Astrocyte of the cerebellum (primary cell): ENCODE results near the gene PIGU.
A peak's percentile ranks its signal among the peaks of the same experiment; 100 is the strongest.

Experiments
- DNase-seq: peaks from one replicate; pipeline ENCODE4 v3.0.0-alpha.2; 2011; ENCODE audit warnings: low read depth
- H3K4me3 ChIP-seq: 2 replicates; pipeline ENCODE4 v1.5.1; 2011; ENCODE audit warnings: mild to moderate bottlenecking, low read depth, low read length, moderate library complexity
- CTCF ChIP-seq: IDR thresholded peaks from 2 replicates; pipeline ENCODE4 v1.5.1; 2012; ENCODE audit warnings: low read length, low read depth, moderate library complexity, mild to moderate bottlenecking; ENCODE audit errors: missing control alignments
- in situ Hi-C: cut with HindIII; loops from 2 replicates; pipeline ENCODE4 v1.10.0; 2017; ENCODE audit warnings: low sequenced_read_pairs

Gene PIGU

GRCh38 chr20:34529742-34530141 is 147.2 kb downstream of the PIGU start:
- H3K4me3 ChIP-seq = no peak overlapping the region
- no peak for DNase-seq

GRCh38 chr20:34528921-34529297 is 148.0 kb downstream of the PIGU start:
- H3K4me3 ChIP-seq = no peak overlapping the region
- no peak for DNase-seq
- in situ Hi-C loops = no loop called here
- TF ChIP-seq CTCF = no peak

More at GRCh38 chr20:34529742-34530141, 147.2 kb downstream of the PIGU start:
- in situ Hi-C loops = no loop called here
- TF ChIP-seq CTCF = no peak

DNA sequence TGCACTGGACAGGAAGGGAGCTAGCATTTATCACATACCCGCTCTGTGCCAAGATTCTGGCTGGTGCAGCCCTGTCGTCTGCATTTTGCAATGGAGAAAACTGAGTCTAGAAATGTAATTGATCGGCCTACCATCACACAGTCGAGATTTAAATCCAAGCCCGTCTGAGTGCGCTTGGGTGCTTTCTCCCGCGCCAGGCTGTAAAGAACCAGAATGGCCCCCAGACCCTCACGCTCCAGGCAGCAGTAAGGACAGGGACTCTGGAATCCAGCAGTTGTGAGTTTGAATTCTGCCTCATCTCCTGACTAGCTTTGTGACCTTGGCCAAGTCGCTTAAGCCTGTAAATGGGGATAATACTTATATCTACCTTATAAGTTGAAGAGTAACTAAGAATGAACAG is 149.9 kb downstream of the PIGU start:
- no peak for DNase-seq
- in situ Hi-C loops = no loop called here
- no peak overlapping the region for H3K4me3 ChIP-seq
- no peak for TF ChIP-seq CTCF

DNA sequence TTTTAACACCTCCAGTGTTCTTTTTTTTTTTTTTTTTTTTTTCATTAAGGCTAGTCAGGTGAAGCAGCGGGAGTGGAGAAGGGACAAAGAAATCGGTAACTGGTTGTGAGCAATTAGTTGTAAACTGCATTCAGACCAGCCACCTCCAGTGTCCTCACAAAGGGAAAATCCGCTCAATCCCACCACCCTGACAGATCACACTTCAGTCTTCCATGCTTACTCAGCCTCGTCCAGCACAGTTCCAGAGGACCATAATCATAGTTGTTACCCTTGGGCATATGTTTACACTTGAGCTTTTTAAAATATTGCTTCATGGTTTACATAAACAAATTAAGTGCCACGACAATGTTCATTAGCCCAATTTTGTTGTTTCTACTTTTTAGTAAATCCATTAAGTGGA is 150.4 kb downstream of the PIGU start:
- in situ Hi-C loops = no loop called here
- no peak for TF ChIP-seq CTCF
- no peak for DNase-seq
- H3K4me3 ChIP-seq = no peak overlapping the region

DNA sequence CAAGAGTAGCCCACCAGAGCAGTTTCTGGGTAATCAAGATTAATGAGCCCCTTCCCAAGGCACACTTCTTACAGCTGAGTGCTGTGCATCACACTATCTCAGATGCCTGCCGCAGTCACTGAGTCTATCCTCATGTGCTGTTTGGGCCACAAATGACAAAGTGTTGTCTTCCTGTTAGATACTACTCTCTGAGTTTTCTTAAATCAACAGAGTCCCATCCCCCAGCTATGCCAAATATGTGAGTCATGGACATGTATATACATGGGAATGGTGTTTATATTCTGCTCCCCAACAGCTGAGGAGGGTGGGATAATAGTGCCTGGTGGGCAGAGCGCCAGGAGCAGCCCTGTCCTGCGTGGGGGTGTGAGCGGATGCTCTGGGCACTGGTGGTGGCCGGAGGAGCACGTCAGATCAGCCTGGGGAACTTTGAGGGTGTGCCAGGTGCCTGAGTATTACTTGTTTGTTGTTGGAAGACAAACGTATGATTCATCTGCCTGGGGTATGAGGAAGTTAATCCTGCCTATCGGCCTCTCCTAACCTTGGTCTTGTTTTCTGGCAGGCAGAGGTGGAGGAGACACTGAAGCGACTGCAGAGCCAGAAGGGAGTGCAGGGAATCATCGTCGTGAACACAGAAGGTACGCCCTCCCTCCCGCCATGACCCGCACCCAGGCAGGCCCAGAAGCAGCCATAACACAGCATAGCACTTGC is 151.0 kb downstream of the PIGU start:
- no peak for TF ChIP-seq CTCF
- no peak overlapping the region for H3K4me3 ChIP-seq
- in situ Hi-C loops = no loop called here
- DNase-seq = peak; percentile 94

DNA sequence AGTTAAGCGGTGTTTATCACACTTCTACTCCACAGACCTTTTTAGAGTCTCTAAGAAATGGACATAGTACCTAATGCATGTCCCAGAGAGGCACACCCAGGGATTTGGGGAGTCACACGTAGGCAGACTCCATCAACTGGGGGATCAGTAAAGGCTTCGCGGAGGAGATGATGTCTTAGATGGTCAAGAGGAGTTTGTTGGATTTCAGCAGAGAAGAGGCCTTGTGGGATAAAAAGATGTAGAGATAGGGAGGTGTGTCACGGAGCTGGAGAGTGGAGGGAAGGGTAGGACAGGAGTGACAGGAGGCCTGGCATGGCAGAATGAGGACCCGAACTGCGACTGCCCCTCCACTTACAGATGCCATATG is 151.6 kb downstream of the PIGU start:
- TF ChIP-seq CTCF = no peak
- in situ Hi-C loops = no loop called here
- no peak for DNase-seq
- H3K4me3 ChIP-seq = no peak overlapping the region

- in situ Hi-C loops = no loop called here
- DNase-seq = no peak
- no peak for TF ChIP-seq CTCF
- no peak overlapping the region for H3K4me3 ChIP-seq
These were observed 152.5 kb downstream of the PIGU start for GRCh38 chr20:34524426-34524825.
